HL-60 (cell line): ENCODE results near the gene NEDD4L.

ENCODE experiments used
- GABPA ChIP-seq: IDR thresholded peaks from 2 replicates; pipeline ENCODE4 v1.6.1; 2012; ENCODE audit warnings: low read depth
- POLR2AphosphoS5 ChIP-seq: IDR thresholded peaks from 2 replicates; pipeline ENCODE4 v1.6.1; 2012; ENCODE audit warnings: low read depth
- SPI1 ChIP-seq: IDR thresholded peaks from 2 replicates; pipeline ENCODE4 v1.6.1; 2012; ENCODE audit warnings: low read depth, mild to moderate bottlenecking, borderline replicate concordance
- TF ChIP-seq, protein P1 (sequence below): IDR thresholded peaks from one replicate; pipeline ENCODE4 v1.5.1; 2011; ENCODE audit warnings: low read length, control low read depth, inconsistent platforms; ENCODE audit not compliant: insufficient read depth

GRCh38 chr18:58144106-58144505 lies 100.1 kb downstream of the NEDD4L start:
- TF ChIP-seq, protein P1, sequence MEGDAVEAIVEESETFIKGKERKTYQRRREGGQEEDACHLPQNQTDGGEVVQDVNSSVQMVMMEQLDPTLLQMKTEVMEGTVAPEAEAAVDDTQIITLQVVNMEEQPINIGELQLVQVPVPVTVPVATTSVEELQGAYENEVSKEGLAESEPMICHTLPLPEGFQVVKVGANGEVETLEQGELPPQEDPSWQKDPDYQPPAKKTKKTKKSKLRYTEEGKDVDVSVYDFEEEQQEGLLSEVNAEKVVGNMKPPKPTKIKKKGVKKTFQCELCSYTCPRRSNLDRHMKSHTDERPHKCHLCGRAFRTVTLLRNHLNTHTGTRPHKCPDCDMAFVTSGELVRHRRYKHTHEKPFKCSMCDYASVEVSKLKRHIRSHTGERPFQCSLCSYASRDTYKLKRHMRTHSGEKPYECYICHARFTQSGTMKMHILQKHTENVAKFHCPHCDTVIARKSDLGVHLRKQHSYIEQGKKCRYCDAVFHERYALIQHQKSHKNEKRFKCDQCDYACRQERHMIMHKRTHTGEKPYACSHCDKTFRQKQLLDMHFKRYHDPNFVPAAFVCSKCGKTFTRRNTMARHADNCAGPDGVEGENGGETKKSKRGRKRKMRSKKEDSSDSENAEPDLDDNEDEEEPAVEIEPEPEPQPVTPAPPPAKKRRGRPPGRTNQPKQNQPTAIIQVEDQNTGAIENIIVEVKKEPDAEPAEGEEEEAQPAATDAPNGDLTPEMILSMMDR = no peak
- TF ChIP-seq GABPA = no peak
- TF ChIP-seq POLR2AphosphoS5 = no peak
- no peak for TF ChIP-seq SPI1
